ENCODE measurements around the gene TNK2.
A peak's percentile ranks its signal among the peaks of the same experiment; 100 is the strongest.
"Not testable (repeated sequence)": the region's sequence is repeated elsewhere in the genome, so short reads cannot be mapped to it uniquely, and the experiment has no call there.

TNK2 gene

DNA sequence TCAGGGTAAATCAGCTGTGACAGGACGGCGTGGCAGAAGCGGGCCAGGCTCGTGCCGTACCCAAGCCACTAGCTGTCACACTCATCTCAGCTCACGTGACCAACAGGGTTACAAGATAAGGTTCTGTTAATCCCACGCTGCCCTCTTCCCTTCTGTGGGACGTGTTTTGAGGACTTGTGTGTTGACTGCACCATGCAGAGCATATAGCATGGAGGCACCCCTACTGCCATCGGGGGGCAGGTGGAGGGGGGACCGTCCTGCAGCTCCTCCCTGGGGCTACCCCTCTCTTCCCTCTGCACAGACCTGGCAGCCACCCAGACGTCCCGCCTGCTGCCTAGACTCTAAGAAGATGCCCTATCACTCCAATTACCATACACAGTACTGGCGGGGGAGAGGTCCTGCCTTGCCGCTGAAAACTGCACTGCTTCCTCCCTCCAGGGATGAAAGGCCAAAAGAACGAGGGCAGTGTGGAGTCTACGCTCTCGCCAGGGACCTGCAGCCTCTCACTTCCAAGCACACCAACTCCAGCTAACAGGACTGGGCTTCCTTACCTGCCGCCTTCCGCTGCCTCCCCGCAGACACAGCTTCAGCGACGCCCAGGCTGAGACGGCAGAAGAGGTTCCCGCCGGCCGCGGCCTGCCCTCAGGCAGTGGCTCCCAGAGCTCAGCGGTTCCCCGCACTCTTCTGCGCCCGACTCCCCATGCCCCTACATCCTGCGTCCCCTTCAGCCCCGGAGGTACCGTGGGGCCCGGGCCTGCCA, at the start of gene TNK2:
TNK2 (minus strand) TSS at position 618 of the 760 bp plus-strand sequence. CDS start 19,963 bp downstream, outside the sequence.
- DNase-seq = peak; percentile 74

DNA sequence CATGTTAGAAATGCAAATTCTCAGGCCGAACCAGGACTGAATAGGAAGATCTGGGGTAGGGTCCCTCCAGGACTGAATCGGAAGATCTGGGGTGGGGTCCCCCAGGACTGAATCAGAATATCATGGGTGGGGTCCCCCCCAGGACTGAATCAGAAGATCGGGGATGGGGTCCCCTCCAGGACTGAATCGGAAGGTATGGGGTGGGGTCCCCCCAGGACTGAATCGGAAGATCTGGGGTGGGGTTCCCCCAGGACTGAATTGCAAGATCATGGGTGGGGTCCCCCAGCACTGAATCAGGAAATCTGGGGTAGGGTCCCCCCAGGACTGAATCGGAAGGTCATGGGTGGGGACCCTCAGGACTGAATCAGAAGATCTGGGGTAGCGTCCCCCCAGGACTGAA, 48.2 kb upstream of the TNK2 start:
- no peak for DNase-seq

DNA sequence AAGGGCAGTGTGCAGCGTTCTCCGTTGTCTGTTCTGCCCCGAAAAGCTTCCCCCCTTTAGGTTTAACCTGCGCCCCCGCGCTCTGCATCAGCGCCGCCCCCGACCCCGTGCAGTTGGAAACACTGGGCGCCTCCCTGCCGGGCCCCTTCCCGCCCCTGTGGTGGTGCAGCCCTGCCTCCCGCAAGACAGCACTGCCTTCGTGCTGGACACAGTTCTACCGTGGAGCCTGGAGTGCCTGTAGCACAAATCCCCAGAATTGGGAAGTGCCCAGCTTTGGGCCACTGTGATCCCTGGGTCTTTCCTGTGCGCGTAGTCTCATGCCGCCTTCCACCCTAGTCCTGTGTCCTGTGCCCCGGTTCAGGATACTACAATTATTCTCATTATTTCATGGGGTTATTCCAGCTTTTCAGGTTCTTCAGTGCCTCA, 47.1 kb upstream of the TNK2 start:
- not testable (repeated sequence) for DNase-seq

DNA sequence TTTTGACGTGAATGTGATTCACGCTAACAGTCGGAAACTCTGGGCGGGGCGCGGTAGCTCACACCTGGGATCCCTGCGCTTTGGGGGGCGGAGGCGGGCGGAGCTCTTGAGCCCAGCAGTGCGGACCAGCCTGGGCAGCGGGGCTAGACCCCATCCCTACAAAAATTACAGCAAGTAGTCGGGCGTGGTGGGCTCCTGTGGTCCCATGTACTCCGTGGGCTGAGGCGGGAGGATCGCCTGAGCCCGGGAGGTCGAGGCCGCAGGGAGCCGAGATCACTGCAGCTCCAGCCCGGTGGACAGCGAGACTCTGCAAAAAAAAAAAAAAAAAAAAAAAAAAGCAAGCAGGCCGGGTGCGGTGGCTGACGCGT, 46.4 kb upstream of the TNK2 start:
- not testable (repeated sequence) for DNase-seq

DNA sequence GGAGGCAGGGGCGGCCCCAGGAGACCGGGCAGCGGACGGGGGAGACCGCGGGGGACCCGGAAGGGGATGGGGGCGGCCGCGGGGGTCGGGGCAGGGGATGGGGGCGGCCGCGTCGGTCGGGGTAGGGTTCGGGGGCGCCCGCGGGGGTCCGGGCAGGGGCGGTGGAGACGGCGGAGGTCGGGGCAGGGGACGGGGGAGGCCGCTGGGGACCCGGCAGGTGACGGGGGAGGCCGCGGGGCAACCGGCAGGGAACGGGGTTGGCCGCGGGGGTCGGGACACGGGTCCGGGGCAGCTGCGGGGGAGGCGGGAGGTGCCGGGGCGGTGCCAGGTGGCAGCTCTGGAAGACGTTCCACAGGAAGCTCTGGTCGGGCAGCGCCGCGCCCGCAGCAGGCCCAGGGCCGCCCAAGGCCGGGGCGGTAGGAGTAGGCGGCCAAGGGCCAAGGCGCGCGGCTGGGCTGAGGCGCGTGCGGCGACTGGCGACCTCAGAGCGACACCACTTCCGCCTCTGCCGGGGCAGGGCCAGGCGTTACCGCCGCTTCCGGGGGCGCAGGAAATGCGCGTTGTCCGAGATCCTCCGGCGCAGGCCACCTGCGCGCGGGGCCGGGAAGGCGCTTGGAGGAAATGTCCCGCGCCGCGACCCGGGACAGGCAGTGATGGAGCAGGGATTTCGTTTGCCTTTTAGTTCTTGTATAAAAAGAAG, 45.9 kb upstream of the TNK2 start:
- not testable (repeated sequence) for DNase-seq

DNA sequence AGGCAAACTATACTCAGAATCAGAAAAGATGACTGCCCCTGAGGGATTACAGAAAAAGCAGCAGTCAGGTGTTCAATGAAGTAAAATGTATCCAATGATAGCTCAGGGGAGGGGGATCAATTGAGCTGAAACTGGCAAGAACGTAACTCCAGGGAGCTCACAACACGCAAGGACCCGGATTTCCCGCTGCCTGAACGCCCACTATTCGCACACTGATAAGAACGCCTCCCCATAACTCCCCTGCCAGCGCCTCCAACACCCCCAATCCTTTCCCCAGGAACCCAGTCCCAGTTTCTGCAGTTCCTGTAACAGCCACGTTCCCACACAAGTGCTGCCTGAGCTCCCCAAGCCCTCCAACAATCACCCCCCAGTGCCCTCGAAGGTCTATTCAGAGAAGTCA, 44.2 kb upstream of the TNK2 start:
- DNase-seq = not testable (repeated sequence)

DNA sequence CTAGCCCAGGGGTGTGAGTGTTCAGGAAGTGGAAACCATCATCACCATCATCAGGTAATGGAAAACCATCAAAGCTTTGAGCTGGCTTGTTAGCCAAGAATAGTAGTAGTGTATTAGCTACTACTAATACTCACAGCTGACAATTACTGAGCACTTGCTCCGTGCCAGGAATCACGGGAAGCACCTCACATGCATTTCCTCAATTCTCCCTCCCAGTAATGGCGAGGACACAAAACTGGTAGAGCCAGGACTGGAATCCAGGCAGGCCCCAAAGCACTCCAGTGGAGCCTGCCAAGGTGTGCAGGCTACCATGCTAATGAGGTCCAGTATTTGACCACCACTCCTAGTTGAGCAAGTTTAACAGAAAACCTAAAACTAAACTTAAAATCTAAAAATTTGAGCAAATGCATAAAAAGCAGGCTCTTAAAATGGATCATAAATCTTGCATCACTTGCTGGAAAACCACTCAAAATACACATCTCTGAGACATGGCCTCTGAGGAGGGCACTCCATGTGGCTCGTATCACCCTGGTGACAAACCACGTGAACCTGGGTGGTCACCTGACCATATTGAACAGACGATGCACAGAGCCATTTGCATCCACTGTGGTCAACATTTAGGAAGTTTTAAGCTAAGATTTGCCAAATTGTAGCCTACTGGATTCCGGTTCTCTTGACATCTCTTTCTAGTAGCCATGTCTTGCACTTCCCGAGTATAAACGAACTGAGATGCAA, 43.3 kb upstream of the TNK2 start:
- not testable (repeated sequence) for DNase-seq

DNA sequence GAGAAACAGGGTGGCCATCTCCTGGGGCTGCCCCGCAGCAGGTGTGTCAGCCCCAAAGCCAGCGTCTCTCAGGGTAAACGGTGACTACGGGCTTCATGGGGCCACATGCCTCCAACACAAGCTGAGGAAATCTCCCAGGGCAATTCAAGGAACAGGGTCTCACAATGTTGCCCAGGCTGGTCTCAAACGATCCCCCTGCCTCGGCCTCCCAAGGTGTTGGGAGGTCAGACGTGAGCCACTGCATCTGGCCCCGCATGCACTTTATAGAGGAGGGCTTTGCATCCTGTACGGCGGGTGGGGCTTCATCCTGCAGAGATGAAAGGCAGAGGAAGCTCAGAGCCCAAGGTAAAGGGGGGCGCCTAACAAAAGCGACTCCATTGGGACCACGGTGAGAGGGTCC, 42.4 kb upstream of the TNK2 start:
- not testable (repeated sequence) for DNase-seq

DNA sequence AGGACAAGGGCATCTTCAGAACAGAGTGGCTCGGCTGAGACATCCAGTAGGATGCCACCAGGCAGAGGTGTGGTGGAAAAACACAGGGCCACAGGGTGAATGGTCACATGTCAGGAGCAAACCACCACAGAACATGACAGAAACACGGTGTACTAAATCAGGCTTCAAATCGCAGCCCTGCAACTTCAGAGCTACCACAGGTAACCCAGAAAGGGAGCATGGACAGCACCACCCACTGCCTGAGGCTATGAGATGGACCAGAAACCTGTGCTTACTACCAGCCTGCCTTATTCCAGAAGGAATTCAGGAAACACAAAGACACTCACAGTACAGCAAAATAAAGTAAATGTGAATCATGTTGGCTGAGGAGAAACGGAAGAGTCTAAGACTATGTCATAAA, 41.8 kb upstream of the TNK2 start:
- not testable (repeated sequence) for DNase-seq

DNA sequence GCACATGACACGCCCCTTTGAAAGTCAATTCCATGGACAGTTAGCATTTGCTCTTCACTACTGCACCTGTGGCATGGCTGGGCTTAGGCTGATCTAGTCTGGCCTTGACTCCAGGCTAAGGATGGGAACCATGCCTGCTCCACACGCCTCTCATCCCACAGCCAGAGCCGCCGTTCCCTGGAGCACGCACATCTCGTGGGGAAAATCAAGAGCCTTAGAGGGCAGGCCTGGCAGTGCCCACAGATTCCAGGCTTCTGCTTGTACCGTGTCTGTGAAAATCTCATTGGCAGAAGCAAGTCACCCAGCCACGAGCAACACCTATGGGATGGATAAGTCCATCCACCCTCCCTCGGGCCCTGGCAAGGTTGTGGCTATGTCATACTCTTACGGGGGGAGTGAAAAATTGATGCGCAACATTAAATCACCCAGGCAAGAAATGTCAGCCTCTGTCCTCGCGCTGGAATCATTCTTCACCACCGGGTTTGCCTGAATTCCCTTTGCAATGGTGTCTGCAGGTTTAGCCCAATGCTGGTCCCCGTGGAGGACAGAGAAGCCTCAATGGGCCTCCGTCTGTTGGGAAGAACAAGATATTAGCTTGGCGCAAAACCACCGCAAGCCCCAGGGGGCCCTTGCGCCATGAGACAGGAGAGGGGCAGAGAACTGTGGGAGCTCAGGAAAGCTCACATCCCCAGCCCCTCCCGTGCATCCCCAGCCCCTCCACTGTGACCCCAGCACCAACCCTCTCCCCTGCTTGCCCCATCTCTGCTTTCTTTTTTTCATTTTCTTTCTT, 38.8 kb upstream of the TNK2 start:
- not testable (repeated sequence) for DNase-seq

DNA sequence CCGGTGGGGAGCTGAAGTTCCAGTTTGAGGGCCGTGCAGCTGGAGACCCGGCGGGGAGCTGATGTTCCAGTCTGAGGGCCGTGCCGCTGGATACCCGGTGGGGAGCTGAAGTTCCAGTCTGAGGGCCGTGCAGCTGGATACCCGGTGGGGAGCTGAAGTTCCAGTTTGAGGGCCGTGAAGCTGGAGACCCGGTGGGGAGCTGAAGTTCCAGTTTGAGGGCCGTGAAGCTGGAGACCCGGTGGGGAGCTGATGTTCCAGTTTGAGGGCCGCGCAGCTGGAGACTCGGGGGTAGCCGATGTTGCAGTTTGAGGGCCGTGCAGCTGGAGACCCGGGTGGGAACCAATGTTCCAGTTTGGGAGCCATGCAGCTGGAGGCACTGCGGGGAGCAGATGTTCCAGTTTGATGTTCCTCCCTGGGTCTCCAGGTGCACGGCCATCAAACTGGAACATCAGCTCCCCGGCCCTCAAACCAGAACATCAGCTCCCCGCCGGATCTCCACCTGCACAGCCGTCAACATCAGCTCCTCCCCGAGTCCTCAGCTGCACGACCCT, 33.0 kb upstream of the TNK2 start:
- not testable (repeated sequence) for DNase-seq

DNA sequence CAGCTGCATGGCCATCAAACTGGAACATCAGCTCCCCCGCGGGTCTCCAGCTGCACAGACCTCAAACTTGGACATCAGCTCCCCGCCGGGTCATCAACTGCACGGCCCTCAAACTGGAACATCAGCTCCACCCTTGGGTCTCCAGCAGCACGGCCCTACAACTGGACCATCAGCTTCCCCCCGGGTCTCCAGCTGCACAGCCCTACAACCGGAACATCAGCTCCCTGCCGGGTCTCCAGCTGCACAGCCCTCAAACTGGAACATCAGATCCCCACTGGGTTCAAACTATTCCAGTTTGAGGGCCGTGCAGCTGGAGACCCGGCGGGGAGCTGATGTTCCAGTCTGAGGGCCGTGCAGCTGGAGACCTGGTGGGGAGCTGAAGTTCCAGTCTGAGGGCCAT, 32.5 kb upstream of the TNK2 start:
- DNase-seq = not testable (repeated sequence)

DNA sequence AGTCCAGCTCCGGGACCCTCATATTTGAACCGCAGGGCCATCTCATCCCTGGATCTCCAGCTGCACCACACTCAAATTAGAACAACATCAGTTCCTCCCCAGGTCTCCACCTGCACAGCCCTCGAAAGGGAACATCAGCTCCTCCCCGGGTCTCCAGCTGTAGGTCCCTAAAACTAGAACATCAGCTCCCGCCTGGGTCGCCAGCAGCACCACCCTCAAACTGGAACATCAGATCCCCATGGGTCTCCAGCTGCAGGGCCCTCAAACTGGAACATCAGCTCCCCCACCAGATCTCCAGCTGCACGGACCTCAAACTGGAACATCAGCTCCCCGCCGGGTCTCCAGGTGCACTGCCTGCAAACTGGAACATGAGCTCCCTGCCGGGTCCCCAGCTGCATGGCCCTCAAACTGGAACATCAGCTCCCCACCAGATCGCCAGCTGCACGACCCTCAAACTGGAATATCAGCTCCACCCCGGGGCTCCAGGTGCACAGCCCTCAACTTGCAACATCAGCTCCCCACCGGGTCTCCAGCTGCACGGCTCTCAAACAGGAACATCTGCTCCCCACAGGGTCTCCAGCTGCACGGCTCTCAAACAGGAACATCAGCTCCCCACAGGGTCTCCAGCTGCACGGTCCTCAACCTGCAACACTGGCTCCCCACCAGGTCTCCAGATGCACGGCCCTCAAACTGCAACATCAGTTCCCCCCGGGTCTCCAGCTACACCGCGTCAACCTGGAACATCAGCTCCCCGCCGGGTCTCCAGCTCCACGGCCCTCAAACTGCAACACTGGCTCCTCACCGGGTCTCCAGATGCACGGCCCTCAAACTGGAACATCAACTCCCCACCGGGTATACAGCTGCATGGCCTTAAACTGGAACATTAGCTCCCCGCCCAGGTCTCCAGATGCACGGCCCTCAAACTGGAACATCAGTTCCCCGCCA, 31.4 kb upstream of the TNK2 start:
- DNase-seq = not testable (repeated sequence)

DNA sequence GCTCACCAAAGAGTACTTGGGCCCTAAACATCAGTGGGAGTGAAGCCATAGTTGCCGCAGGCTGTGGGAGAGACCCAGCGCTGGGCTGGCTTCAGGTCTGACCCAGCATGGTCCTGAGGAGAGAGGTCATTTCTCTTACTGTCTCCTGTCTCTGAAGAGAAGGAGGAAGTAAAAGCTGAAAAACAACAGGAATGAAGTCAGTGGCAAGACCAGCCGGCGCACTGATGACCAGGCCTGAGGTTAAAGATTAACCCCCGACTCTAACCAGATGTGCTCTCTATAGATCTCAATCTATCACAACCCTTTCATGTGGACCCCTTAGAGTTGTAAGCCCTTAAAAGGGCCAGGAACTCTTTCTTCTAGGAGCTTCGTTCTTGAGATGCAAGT, 24.7 kb upstream of the TNK2 start:
- DNase-seq = not testable (repeated sequence)

DNA sequence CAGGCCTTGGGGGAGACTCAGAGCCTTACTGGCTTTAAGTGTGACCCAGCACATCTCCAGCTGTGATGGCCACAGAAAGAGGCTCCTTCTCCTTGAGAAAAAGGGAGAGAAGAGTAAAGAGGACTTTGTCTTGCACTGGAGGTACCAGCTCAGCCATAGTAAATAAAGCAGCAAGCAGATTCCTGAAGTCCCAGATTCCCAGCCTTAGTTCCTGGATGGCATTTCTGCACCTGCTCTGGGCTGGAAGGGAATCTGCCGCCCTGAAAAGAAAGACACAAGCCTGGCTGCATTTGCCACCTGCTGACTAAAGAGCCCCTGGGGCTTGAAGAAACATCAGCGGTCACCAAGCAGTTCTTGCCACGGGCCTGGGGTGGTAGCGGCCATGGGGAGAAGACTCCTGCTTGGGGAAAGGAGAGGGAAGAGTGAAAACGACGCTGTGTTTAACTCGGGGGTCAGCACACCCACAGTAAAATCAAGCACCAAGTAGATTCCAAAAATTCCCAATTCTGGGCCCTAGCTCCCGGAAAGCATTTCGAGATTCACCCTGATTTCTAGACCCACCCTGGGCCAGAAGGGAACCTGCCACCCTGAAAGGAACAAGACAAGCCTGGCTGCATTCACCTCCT, 24.2 kb upstream of the TNK2 start:
- no peak for DNase-seq

DNA sequence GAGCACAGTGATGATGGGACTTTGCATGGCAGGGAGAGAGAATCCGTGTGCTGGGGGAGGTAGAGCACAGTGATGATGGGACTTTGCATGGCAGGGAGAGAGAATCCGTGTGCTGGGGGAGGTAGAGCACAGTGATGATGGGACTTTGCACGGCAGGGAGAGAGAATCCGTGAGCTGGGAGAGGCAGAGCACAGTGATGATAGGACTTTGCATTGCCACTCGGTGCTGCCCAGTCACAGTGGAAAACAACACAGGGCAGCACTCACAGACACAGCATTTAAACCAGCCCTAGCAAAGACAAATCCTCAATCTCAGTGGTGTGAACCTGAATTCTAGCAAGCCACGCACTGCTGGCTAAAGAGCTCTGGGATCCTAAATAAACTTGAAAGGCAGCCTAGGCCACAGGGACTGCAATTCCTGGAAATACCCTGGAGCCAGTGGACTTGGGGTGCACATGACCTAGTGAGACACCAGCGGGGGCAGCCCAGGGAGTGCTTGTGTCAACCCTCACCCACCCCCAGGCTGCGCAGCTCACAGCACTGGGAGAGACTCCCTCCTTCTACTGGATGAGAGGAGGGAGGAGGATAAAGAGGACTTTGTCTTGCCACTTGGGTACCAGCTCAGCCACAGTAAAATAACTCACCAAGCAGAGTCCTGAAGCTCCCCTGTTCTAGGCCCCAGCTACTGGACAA, 23.4 kb upstream of the TNK2 start:
- DNase-seq = no peak

DNA sequence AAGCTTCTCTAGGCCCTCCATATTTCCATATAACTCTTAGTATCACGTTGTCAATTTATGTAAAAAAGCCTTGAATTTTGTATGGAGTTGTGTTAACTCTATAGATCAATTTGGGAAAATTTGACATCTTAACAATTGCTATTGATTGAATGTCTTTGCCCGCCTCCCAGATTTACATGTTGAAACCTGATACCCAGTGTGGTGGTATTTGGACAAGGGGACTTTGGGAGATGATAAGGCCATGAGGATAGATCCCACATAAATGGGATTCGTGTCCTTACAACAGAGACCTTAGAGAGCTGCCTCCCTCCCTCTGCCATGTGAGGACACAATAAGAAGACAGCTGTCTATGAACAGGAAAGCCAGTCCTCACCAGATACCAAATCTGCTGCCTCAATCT, 21.1 kb upstream of the TNK2 start:
- DNase-seq = no peak

DNA sequence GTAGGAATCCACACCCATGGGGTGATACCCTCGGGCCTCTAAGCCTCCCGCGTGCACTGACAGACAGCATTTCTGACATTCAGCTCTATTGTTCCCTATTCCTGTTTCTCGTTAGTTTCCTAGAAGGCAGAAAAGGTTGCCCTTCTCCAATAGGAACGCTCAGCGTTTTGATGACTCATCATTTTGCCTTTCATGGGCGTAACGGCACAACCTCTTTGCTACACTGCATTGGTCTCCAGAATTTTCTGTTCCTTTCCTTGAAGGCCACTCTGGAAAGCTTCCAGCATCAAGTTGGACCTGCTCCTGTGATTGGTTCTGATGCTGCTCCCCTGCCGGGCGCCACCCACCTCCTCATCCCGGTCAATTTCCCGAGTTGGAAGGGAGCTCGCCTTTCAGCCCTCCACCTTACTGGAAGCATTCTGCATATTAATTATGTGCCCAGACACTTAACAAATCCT, 13.0 kb upstream of the TNK2 start:
- no peak for DNase-seq

DNA sequence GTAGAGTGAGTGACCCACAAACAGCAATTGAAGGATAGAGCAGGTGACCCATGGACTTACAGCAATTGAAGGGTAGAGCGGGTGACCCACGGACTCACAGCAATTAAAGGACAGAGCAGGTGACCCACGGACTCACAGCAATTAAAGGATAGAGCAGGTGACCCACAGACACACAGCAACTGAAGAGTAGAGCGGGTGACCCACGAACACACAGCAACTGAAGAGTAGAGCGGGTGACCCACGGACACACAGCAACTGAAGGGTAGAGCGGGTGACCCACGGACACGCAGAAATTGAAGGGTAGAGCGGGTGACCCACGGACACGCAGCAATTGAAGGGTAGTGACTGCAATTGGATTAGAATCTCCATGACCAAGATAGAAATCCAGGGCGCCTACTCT, 9.8 kb upstream of the TNK2 start:
- no peak for DNase-seq

DNA sequence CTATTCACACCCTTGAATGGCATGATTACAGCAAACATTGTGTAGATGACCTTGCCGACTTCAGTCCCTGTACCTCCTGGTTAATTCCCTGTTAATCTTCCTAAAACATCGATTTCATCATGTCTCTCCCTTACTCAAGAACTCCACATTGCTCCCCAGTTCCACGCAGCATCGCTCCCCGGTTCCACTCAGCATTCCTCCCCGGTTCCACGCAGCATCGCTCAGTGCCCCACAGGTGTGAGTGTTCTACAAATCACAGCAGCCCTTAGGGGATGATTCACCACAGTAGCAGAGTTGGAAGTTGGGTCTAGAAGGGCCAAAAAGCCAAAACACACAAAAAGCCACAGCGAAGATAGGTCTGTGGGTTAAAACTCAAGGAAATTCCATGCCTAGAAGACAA, 8.6 kb upstream of the TNK2 start:
- DNase-seq = no peak
